ENCODE measurements around the gene MCHR2. TPM values are rescaled to one million over a fixed set of nuclear protein-coding genes. Genes with fewer than 3 reads are reported as not detected.
A peak's percentile ranks its signal among the peaks of the same experiment; 100 is the strongest.
"Not testable (repeated sequence)": the region's sequence is repeated elsewhere in the genome, so short reads cannot be mapped to it uniquely, and the experiment has no call there.

The MCHR2 gene
- polyA plus RNA-seq (not detected in 3 replicates), polyA minus RNA-seq (not detected in 3 replicates)
- polyA plus RNA-seq (2011; ENCODE audit: low read depth), result not detected
- not detected in 2 replicates for polyA plus RNA-seq (2011; cell fraction: cytosol; rRNA removed)
- not detected in 2 replicates for polyA plus RNA-seq (2011; cell fraction: nucleus; rRNA removed)
- polyA plus RNA-seq (2012; ENCODE audit: low replicate concordance), result not detected in 2 replicates
- not detected for polyA minus RNA-seq (2011; cell fraction: cytosol; rRNA and poly(A)+ RNA removed)
- polyA minus RNA-seq (2011; cell fraction: nucleus; rRNA and poly(A)+ RNA removed), result not detected in 2 replicates

- Histone ChIP-seq H3K27ac (ENCODE audit: control insufficient read depth, insufficient read depth, low read length) (no peak within 1 kb of the TSS), H3K79me2 (ENCODE audit: control insufficient read depth, insufficient read depth, low read length) (no peaks in the 10 kb centered on the region), H3K4me2 (ENCODE audit: control insufficient read depth, extremely low read depth, insufficient read depth, low read depth, low read length) (peak within 1 kb of the TSS; percentile 46), H3K9ac (ENCODE audit: control insufficient read depth, extremely low read depth, insufficient read depth, low read length) (no peak within 1 kb of the TSS), H3K4me3 (ENCODE audit: control insufficient read depth in 2 of 3, extremely low read depth in 1 of 3, insufficient read depth in 2 of 3, low read depth in 1 of 3, low read length in 3 of 3) (peak within 1 kb of the TSS in 2 of 3 experiments; percentile 24 to 44), H3K27me3 (ENCODE audit: control insufficient read depth, extremely low read depth, insufficient read depth, low read length) (peaks cover 27% of the 10 kb centered on the region), H3K36me3 (ENCODE audit: control insufficient read depth in 2 of 2, extremely low read depth in 1 of 2, insufficient read depth in 2 of 2, low read length in 2 of 2) (no peaks in the 10 kb centered on the region), H3K9me1 (ENCODE audit: control insufficient read depth, extremely low read depth, insufficient read depth, low read length) (no peaks in the 10 kb centered on the region), H2AFZ (ENCODE audit: control insufficient read depth, low read length) (no peak within 1 kb of the TSS), H4K20me1 (ENCODE audit: control insufficient read depth, extremely low read depth, insufficient read depth, low read length) (no peaks in the 10 kb centered on the region), H3K4me1 (ENCODE audit: control insufficient read depth, extremely low read depth, insufficient read depth, low read length) (peaks cover 6% of the 10 kb centered on the region), H3K9me3 (ENCODE audit: control insufficient read depth, low read depth, low read length) (no peaks in the 10 kb centered on the region)
- DNase-seq (ENCODE audit: low read depth, low spot score) (no peak), FAIRE-seq (no peak)
- peak; percentile 51 for TF ChIP-seq EZH2 (IDR thresholded peaks at IDR 0.05; ENCODE audit: low read length)
- no peak for TF ChIP-seq CTCF (optimal IDR thresholded peaks at IDR 0.05 in 1 of 3, IDR thresholded peaks at IDR 0.05 in 1 of 3, conservative IDR thresholded peaks at IDR 0.05 in 1 of 3; ENCODE audit: extremely low read depth in 1 of 3, insufficient read depth in 2 of 3, low read length in 3 of 3)
- dilution Hi-C loops (cut with MboI; ENCODE audit: extremely low pct_ligation_motif_present, low sequenced_read_pairs), result no loop called here
These were observed at the start of gene MCHR2 for GRCh38 chr6:99993533-99994251. MCHR2 (minus strand) TSS chr6:99994223; CDS start chr6:99956147, 38,076 bp downstream.

- H3K4me3 ChIP-seq (ENCODE audit: control insufficient read depth in 2 of 3, extremely low read depth in 1 of 3, insufficient read depth in 2 of 3, low read depth in 1 of 3, low read length in 3 of 3); H4K20me1 ChIP-seq (ENCODE audit: control insufficient read depth, extremely low read depth, insufficient read depth, low read length); H3K4me1 ChIP-seq (ENCODE audit: control insufficient read depth, extremely low read depth, insufficient read depth, low read length); H3K36me3 ChIP-seq (ENCODE audit: control insufficient read depth in 2 of 2, extremely low read depth in 1 of 2, insufficient read depth in 2 of 2, low read length in 2 of 2); FAIRE-seq; DNase-seq (ENCODE audit: low read depth, low spot score); H3K4me2 ChIP-seq (ENCODE audit: control insufficient read depth, extremely low read depth, insufficient read depth, low read depth, low read length); H3K27ac ChIP-seq (ENCODE audit: control insufficient read depth, insufficient read depth, low read length); dilution Hi-C loops (cut with MboI; ENCODE audit: extremely low pct_ligation_motif_present, low sequenced_read_pairs); H2AFZ ChIP-seq (ENCODE audit: control insufficient read depth, low read length); H3K9ac ChIP-seq (ENCODE audit: control insufficient read depth, extremely low read depth, insufficient read depth, low read length); H3K27me3 ChIP-seq (ENCODE audit: control insufficient read depth, extremely low read depth, insufficient read depth, low read length); H3K79me2 ChIP-seq (ENCODE audit: control insufficient read depth, insufficient read depth, low read length); H3K9me3 ChIP-seq (ENCODE audit: control insufficient read depth, low read depth, low read length); H3K9me1 ChIP-seq (ENCODE audit: control insufficient read depth, extremely low read depth, insufficient read depth, low read length): not testable (repeated sequence)
These were observed 44.5 kb upstream of the MCHR2 start for GRCh38 chr6:100038546-100038945.

Measured in keratinocyte (primary cell).